Neuronal stem cell (in vitro differentiated cells): ENCODE measurements around the gene C6orf47. TPM values are rescaled to one million over a fixed set of nuclear protein-coding genes. Genes with fewer than 3 reads are reported as not detected.
A peak's percentile ranks its signal among the peaks of the same experiment; 100 is the strongest.
"Not testable (repeated sequence)": the region's sequence is repeated elsewhere in the genome, so short reads cannot be mapped to it uniquely, and the experiment has no call there.

Source experiments
- DNase-seq: peaks from one replicate; pipeline ENCODE4 v3.0.0-alpha.2; 2013; ENCODE audit warnings: low spot score
- H2AFZ ChIP-seq: one replicate; pipeline ENCODE4 v1.6.1; 2013; ENCODE audit warnings: mild to moderate bottlenecking, low read length, inconsistent platforms
- H2AK5ac ChIP-seq: 2 replicates; pipeline ENCODE4 v1.6.1; 2013; ENCODE audit warnings: low read depth, mild to moderate bottlenecking, inconsistent platforms, low read length, moderate library complexity, mixed read lengths
- H2BK120ac ChIP-seq: 2 replicates; pipeline ENCODE4 v1.6.1; 2013; ENCODE audit warnings: low read depth, mild to moderate bottlenecking, inconsistent platforms, low read length, moderate library complexity, mixed read lengths
- H2BK12ac ChIP-seq: one replicate; pipeline ENCODE4 v1.6.1; 2013; ENCODE audit warnings: low read length, inconsistent platforms
- H2BK15ac ChIP-seq: 2 replicates; pipeline ENCODE4 v1.6.1; 2013; ENCODE audit warnings: mild to moderate bottlenecking, low read length, inconsistent platforms, mixed read lengths
- H2BK5ac ChIP-seq: one replicate; pipeline ENCODE4 v1.6.1; 2013; ENCODE audit warnings: inconsistent platforms, mild to moderate bottlenecking, low read length, moderate library complexity
- H3K14ac ChIP-seq: one replicate; pipeline ENCODE4 v1.6.1; 2013; ENCODE audit warnings: low read length, inconsistent platforms
- H3K18ac ChIP-seq: 2 replicates; pipeline ENCODE4 v1.6.1; 2013; ENCODE audit warnings: low read length, inconsistent platforms
- H3K23ac ChIP-seq: 2 replicates; pipeline ENCODE4 v1.6.1; 2013; ENCODE audit warnings: low read depth, mild to moderate bottlenecking, mixed read lengths, low read length, inconsistent platforms; ENCODE audit not compliant: poor library complexity
- H3K27ac ChIP-seq: replicated peaks from 3 replicates; pipeline ENCODE4 v1.5.1; 2013; ENCODE audit warnings: low read length, inconsistent platforms
- H3K27me3 ChIP-seq, 3 experiments: 2 replicates each; pipeline ENCODE4 v1.6.1; 2013; ENCODE audit warnings: low read length in 3 of 3, mild to moderate bottlenecking in 2 of 3, inconsistent platforms in 1 of 3, low read depth in 1 of 3, mixed read lengths in 1 of 3, moderate library complexity in 1 of 3; ENCODE audit not compliant: control insufficient read depth in 3 of 3, insufficient read depth in 3 of 3
- H3K36me3 ChIP-seq, 2 donors: replicated peaks in 1 of 2; 2 replicates each; pipeline ENCODE4 v1.6.1; 2013; ENCODE audit warnings: low read length in 2 of 2; ENCODE audit not compliant: control insufficient read depth in 2 of 2, insufficient read depth in 2 of 2
- H3K4ac ChIP-seq: 2 replicates; pipeline ENCODE4 v1.6.1; 2013; ENCODE audit warnings: inconsistent platforms, mild to moderate bottlenecking, low read length, moderate library complexity
- H3K4me1 ChIP-seq, 2 donors: 1 replicate in 1 of 2; 2 replicates in 1 of 2; pipeline ENCODE4 v1.6.1; 2013; ENCODE audit warnings: low read length in 2 of 2, low read depth in 1 of 2; ENCODE audit not compliant: control insufficient read depth in 2 of 2, insufficient read depth in 1 of 2
- H3K4me2 ChIP-seq: one replicate; pipeline ENCODE4 v1.6.1; 2013; ENCODE audit warnings: mild to moderate bottlenecking, low read length, inconsistent platforms; ENCODE audit not compliant: insufficient read depth, poor library complexity, severe bottlenecking
- H3K4me3 ChIP-seq, 2 donors: 2 replicates each; pipeline ENCODE4 v1.5.1; 2013; ENCODE audit warnings: low read length in 2 of 2, mild to moderate bottlenecking in 2 of 2, inconsistent platforms in 1 of 2, moderate library complexity in 1 of 2
- H3K79me1 ChIP-seq: one replicate; pipeline ENCODE4 v1.6.1; 2013; ENCODE audit warnings: low read depth, mild to moderate bottlenecking, inconsistent platforms, low read length, moderate library complexity
- H3K9ac ChIP-seq: one replicate; pipeline ENCODE4 v1.6.1; 2013; ENCODE audit warnings: mild to moderate bottlenecking, low read depth, low read length, inconsistent platforms; ENCODE audit not compliant: poor library complexity
- H3K9me3 ChIP-seq, 2 donors: replicated peaks in 1 of 2; 2 replicates each; pipeline versions ENCODE3 to v1.6.1; 2013; ENCODE audit warnings: low read length in 2 of 2, mild to moderate bottlenecking in 2 of 2, inconsistent platforms in 1 of 2, low read depth in 1 of 2, mixed read lengths in 1 of 2, moderate library complexity in 1 of 2; ENCODE audit not compliant: control insufficient read depth in 2 of 2, insufficient read depth in 1 of 2
- H4K8ac ChIP-seq: one replicate; pipeline ENCODE4 v1.6.1; 2013; ENCODE audit warnings: low read depth, mild to moderate bottlenecking, inconsistent platforms, low read length, moderate library complexity
- H4K91ac ChIP-seq: one replicate; pipeline ENCODE4 v1.6.1; 2013; ENCODE audit warnings: low read length, low read depth, mild to moderate bottlenecking, inconsistent platforms; ENCODE audit not compliant: poor library complexity
- WGBS, 2 donors: extraction: QIAGEN DNeasy Blood & Tissue Kit; methylation state at CpG; one replicate each; pipeline ENCODE4 v1.1.7; 2013; ENCODE audit warnings: missing lambda C conversion rate in 2 of 2, mixed read lengths in 1 of 2; ENCODE audit not compliant: insufficient read length in 2 of 2, insufficient replicate concordance in 1 of 2; ENCODE audit errors: extremely low coverage in 2 of 2; 5-methylcytosine and 5-hydroxymethylcytosine counted together
- polyA plus RNA-seq, 2 experiments: library from polyadenylated mRNA; stranded (reverse); fragments of 200-250 nt; gene quantifications; one replicate each; pipeline ENCODE4 v1.2.3, GENCODE V29; 2013

C6orf47 gene, protein sequence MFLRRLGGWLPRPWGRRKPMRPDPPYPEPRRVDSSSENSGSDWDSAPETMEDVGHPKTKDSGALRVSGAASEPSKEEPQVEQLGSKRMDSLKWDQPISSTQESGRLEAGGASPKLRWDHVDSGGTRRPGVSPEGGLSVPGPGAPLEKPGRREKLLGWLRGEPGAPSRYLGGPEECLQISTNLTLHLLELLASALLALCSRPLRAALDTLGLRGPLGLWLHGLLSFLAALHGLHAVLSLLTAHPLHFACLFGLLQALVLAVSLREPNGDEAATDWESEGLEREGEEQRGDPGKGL
- 6.5 TPM for polyA plus RNA-seq (2013, experiment 1 of 2)
- 6.9 TPM for polyA plus RNA-seq (2013, experiment 2 of 2)

DNA sequence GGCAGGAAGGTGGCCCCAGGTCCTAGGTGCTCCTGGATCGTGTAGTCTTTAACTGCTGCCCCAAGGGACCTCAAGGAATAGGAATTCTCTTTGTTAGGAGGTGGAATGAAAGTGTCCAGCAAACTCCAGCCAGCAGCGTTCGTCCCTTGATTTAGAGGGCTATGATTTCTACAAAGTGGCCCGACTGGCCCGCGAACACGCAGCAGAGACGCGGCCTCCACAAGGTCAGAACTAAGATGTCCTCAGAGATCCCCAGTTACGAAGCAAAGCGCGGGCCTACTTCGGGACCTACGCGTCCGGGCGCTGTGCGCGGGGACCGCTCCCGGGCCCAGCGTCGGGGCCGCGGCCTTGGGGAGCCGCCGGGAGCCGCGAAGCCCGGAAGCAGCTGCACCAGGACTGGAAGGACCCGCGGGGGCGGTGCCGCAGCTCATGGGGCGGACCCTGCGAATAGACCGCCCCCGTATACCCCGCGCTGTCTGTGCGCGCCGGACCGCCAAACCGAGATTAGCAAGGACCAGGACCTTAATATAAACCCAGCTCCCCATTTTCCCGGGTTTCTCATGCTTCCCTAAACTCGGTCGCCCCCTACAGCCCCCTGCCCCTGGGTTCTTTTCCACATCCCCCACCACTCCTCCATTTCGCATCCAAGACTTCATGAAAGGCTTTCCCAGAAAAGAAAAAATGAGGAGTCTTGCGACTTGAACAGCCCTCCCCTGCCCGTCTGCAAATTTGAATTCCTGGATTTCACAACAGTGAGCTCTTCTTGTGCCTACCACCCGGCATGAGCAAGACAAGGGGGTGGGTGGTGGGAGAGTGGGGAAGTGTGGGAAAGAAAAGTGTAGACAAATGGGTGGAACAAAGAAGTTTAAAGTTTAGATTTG is at the start of gene C6orf47:
C6orf47 (minus strand) TSS at position 398 of the 881 bp plus-strand sequence. CDS start 831 bp downstream, outside the sequence.
- Histone ChIP-seq H3K36me3 (peaks cover 15 to 66% of the 10 kb centered on the region in 2 donors), H3K23ac (peak within 1 kb of the TSS; percentile 70), H3K79me1 (peaks cover 11% of the 10 kb centered on the region), H3K4me2 (peak within 1 kb of the TSS; percentile 82), H3K4me3 (peak within 1 kb of the TSS; percentile 67 to 91), H4K91ac (no peak within 1 kb of the TSS), H2BK120ac (no peak within 1 kb of the TSS), H2BK15ac (no peak within 1 kb of the TSS), H3K4me1 (peaks cover 22 to 23% of the 10 kb centered on the region in 2 donors), H3K9ac (peak within 1 kb of the TSS; percentile 91), H3K27ac (peak within 1 kb of the TSS; percentile 63), H2AFZ (peak within 1 kb of the TSS; percentile 83), H3K9me3 (no peaks in the 10 kb centered on the region), H3K14ac (no peak within 1 kb of the TSS), H2BK12ac (no peak within 1 kb of the TSS), H3K18ac (peak within 1 kb of the TSS; percentile 62), H3K27me3 (no peaks in the 10 kb centered on the region), H4K8ac (no peak within 1 kb of the TSS), H2BK5ac (peak within 1 kb of the TSS; percentile 32), H3K4ac (no peak within 1 kb of the TSS), H2AK5ac (peak within 1 kb of the TSS; percentile 1)
- no CpG with 5 or more reads among the region's 52 CpGs for WGBS, 2 donors
- peak; percentile 72 for DNase-seq

DNA sequence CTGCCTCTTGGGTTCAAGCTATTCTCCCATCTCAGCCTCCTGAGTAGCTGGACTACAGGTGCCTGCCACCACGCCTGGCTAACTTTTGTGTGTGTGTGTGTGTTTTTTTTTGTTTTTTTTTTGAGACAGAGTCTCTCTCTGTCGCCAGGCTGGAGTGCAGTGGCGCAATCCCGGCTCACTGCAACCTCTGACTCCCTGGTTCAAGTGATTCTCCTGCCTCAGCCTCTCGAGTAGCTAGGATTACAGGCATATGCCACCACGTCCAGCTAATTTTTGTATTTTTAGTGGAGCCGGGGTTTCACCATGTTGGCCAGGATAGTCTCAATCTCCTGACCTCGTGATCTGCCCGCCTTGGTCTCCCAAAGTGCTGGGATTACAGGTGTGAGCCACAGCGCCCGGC is 48.6 kb upstream of the C6orf47 start:
- not testable (repeated sequence) for H3K9me3 ChIP-seq, H2BK15ac ChIP-seq, H2AK5ac ChIP-seq, H3K23ac ChIP-seq, H3K27me3 ChIP-seq, H2BK120ac ChIP-seq, H3K4me2 ChIP-seq, H3K79me1 ChIP-seq, H4K8ac ChIP-seq, H3K4ac ChIP-seq, H3K9ac ChIP-seq, H2AFZ ChIP-seq, DNase-seq, H3K18ac ChIP-seq, H3K4me3 ChIP-seq, H3K36me3 ChIP-seq, H2BK12ac ChIP-seq, H3K27ac ChIP-seq, H2BK5ac ChIP-seq, H4K91ac ChIP-seq, H3K14ac ChIP-seq
- peaks cover 10 to 12% of the 10 kb centered on the region in 2 donors for H3K4me1 ChIP-seq
- no CpG with 5 or more reads among the region's 11 CpGs for WGBS, 2 donors

DNA sequence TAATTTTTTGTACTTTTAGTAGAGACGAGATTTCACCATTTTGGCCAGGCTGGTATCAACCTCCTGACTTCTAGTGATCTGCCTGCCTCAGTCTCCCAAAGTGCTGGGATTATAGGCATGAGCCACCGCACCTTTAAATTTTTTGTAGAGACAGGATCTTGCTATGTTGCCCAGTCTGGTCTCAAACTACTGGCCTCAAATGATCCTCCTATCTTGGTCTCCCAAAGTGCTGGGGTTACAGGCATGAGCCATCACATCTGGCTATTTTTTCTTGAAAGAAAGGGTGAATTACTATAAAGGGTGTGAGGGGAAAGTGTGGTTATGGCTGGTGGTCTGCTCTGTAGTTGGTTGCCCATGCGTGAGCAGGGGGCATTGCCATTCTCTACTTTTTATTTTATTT is 47.6 kb upstream of the C6orf47 start:
- no peaks in the 10 kb centered on the region for H3K79me1 ChIP-seq
- no CpG with 5 or more reads among the region's 3 CpGs for WGBS, 2 donors

DNA sequence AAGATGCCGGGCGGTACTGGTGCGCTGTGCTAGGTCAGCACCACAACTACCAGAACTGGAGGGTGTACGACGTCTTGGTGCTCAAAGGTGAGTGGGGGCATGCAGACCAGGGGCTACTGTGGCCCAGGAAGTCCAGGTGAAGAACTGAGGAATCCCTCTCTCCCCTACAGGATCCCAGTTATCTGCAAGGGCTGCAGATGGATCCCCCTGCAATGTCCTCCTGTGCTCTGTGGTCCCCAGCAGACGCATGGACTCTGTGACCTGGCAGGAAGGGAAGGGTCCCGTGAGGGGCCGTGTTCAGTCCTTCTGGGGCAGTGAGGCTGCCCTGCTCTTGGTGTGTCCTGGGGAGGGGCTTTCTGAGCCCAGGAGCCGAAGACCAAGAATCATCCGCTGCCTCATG is 47.1 kb upstream of the C6orf47 start:
- Histone ChIP-seq H2AK5ac (no peak overlapping the region), H3K27ac (no peak overlapping the region), H4K8ac (no peak overlapping the region), H2AFZ (no peak overlapping the region), H2BK120ac (no peak overlapping the region), H3K36me3 (no peaks in the 10 kb centered on the region), H3K9me3 (no peaks in the 10 kb centered on the region), H3K4me1 (peaks cover 0 to 3% of the 10 kb centered on the region in 2 donors), H2BK15ac (no peak overlapping the region), H3K4me2 (no peak overlapping the region), H3K27me3 (peaks cover 0 to 4% (median 0%) of the 10 kb centered on the region in 3 experiments), H3K4ac (no peak overlapping the region), H4K91ac (no peak overlapping the region), H3K4me3 (no peak overlapping the region), H2BK12ac (no peak overlapping the region), H3K9ac (no peak overlapping the region), H3K23ac (no peak overlapping the region), H3K14ac (no peak overlapping the region), H3K18ac (no peak overlapping the region), H3K79me1 (no peaks in the 10 kb centered on the region), H2BK5ac (no peak overlapping the region)
- WGBS, 2 donors: no CpG with 5 or more reads among the region's 10 CpGs
- no peak for DNase-seq

More for the DNA sequence above, 47.6 kb upstream of the C6orf47 start:
- no peak overlapping the region for H3K4ac ChIP-seq
- no peak overlapping the region for H3K18ac ChIP-seq
- no peak overlapping the region for H4K8ac ChIP-seq
- no peaks in the 10 kb centered on the region for H3K9me3 ChIP-seq
- H3K27ac ChIP-seq: no peak overlapping the region
- H2AK5ac ChIP-seq: no peak overlapping the region
- H3K4me2 ChIP-seq: no peak overlapping the region
- H4K91ac ChIP-seq: no peak overlapping the region
- H2BK120ac ChIP-seq: no peak overlapping the region
- H3K9ac ChIP-seq: no peak overlapping the region
- H3K14ac ChIP-seq: no peak overlapping the region
- DNase-seq: no peak
- no peak overlapping the region for H2AFZ ChIP-seq
- no peak overlapping the region for H2BK15ac ChIP-seq
- H2BK12ac ChIP-seq: no peak overlapping the region
- no peak overlapping the region for H3K23ac ChIP-seq
- peaks cover 0 to 4% (median 0%) of the 10 kb centered on the region in 3 experiments for H3K27me3 ChIP-seq
- no peak overlapping the region for H3K4me3 ChIP-seq
- H3K4me1 ChIP-seq: peaks cover under 1 to 3% of the 10 kb centered on the region in 2 donors
- H3K36me3 ChIP-seq: no peaks in the 10 kb centered on the region
- H2BK5ac ChIP-seq: no peak overlapping the region
